ENCODE data around the gene TAAR2. TPM values are rescaled to one million over a fixed set of nuclear protein-coding genes. Genes with fewer than 3 reads are reported as not detected.

TAAR2 gene
- total and polyA plus RNA-seq, 2 donors (not counting 1 experiment from before 2014, with no cell fraction given): not detected

DNA sequence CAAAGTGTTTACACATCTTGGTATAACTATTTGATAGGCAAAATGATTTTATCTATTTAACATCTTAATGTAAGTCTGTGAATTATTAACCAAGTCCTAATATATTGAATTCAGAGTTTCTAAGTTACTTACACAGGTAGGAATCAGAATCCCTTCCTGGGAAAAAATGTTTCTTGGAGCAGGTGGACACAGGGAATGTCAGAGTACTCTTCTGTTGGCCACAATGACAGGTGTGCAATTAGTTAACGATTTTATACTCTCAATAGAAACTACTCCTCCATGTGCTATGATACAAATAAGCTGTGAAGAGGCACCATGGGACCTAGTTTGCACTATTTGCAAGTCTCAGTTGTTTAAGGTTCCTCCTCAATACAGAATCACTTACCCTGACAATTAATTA is 33.7 kb downstream of the TAAR2 start:
- Histone ChIP-seq H2AFZ (ENCODE audit: low read length) (no peak overlapping the region), H3K27me3 (ENCODE audit: control insufficient read depth, insufficient read depth, low read length) (peaks cover 7% of the 10 kb centered on the region), H3K4me2 (ENCODE audit: extremely low read depth, insufficient read depth, low read length) (no peak overlapping the region), H3K27ac (ENCODE audit: insufficient read depth, low read length) (no peak overlapping the region), H3K79me2 (ENCODE audit: control insufficient read depth, insufficient read depth, low read length) (no peaks in the 10 kb centered on the region), H3K4me3 (replicated peaks in 1 of 4; ENCODE audit: control extremely low read depth in 1 of 4, insufficient read depth in 1 of 4, low read depth in 3 of 4, low read length in 4 of 4) (no peak overlapping the region), H3K36me3 (ENCODE audit: control insufficient read depth, insufficient read depth, low read length) (no peaks in the 10 kb centered on the region), H3K9ac (ENCODE audit: insufficient read depth, low read length) (no peak overlapping the region), H3K4me1 (ENCODE audit: control insufficient read depth, extremely low read depth, insufficient read depth, low read length) (no peaks in the 10 kb centered on the region), H4K20me1 (ENCODE audit: control insufficient read depth, extremely low read depth, insufficient read depth, low read length) (no peaks in the 10 kb centered on the region), H3K9me3 (ENCODE audit: control insufficient read depth, insufficient read depth, low read depth, low read length) (no peaks in the 10 kb centered on the region)
- DNase-seq (ENCODE audit: low read depth in 2 of 2): no peak
- TF ChIP-seq EZH2 (IDR thresholded peaks at IDR 0.05; ENCODE audit: low read length, missing control alignments): no peak
- TF ChIP-seq, protein P1, sequence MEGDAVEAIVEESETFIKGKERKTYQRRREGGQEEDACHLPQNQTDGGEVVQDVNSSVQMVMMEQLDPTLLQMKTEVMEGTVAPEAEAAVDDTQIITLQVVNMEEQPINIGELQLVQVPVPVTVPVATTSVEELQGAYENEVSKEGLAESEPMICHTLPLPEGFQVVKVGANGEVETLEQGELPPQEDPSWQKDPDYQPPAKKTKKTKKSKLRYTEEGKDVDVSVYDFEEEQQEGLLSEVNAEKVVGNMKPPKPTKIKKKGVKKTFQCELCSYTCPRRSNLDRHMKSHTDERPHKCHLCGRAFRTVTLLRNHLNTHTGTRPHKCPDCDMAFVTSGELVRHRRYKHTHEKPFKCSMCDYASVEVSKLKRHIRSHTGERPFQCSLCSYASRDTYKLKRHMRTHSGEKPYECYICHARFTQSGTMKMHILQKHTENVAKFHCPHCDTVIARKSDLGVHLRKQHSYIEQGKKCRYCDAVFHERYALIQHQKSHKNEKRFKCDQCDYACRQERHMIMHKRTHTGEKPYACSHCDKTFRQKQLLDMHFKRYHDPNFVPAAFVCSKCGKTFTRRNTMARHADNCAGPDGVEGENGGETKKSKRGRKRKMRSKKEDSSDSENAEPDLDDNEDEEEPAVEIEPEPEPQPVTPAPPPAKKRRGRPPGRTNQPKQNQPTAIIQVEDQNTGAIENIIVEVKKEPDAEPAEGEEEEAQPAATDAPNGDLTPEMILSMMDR (conservative IDR thresholded peaks at IDR 0.05 in 1 of 2, IDR thresholded peaks at IDR 0.05 in 1 of 2; ENCODE audit: low read depth in 1 of 2, low read length in 2 of 2): no peak

DNA sequence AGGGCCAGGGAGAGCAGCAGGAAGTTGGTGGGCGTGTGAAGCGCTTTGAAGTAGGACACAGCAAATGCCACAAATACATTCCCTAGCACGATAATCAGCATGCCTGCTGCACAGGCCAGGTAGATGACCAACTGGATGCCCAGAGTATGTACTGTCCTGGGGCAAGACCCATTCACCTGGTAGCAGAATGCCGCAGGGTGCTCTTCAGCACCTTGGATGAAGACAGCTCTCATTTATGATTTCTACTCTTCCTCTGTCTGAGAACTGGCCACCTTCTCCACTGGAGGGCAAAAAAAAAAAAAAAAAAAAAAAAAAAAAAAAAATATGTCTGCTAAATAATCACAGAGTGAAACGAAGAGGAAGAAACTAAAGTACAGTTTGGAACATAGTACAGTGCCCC is 34.6 kb downstream of the TAAR2 start, which contains the start of gene TAAR5:
TAAR5 (minus strand) TSS at position 288 of the 400 bp plus-strand sequence; CDS start at position 233, 55 bp downstream.
- no peak within 1 kb of the TSS for H2AFZ ChIP-seq (ENCODE audit: low read length)
- peaks cover 3% of the 10 kb centered on the region for H3K27me3 ChIP-seq (ENCODE audit: control insufficient read depth, insufficient read depth, low read length)

DNA sequence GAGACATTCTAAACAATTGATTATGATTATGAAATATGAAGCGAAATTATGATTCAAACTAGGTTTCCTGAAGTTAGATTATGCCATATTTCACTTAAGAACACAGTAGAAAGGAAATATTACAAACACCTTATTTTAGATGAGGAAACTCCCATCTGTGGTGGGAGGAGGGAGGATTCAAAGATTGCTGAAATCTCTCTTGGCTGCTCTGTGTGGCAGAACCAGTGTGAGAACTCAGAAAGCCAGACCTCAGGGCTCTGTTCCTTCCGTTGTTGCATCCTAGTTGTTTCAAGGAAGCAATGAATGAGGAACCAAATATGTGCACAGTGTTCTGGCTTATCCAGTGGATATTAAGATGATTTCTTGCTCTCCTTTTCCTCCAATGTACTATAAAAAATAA is 36.7 kb downstream of the TAAR2 start:
- Histone ChIP-seq H3K79me2 (ENCODE audit: control insufficient read depth, insufficient read depth, low read length) (no peaks in the 10 kb centered on the region), H3K9ac (ENCODE audit: insufficient read depth, low read length) (no peak overlapping the region), H3K9me3 (ENCODE audit: control insufficient read depth, insufficient read depth, low read depth, low read length) (no peaks in the 10 kb centered on the region), H3K36me3 (ENCODE audit: control insufficient read depth, insufficient read depth, low read length) (no peaks in the 10 kb centered on the region), H3K4me3 (replicated peaks in 1 of 4; ENCODE audit: control extremely low read depth in 1 of 4, insufficient read depth in 1 of 4, low read depth in 3 of 4, low read length in 4 of 4) (no peak overlapping the region), H3K27ac (ENCODE audit: insufficient read depth, low read length) (no peak overlapping the region), H2AFZ (ENCODE audit: low read length) (no peak overlapping the region), H3K4me1 (ENCODE audit: control insufficient read depth, extremely low read depth, insufficient read depth, low read length) (no peaks in the 10 kb centered on the region), H3K27me3 (ENCODE audit: control insufficient read depth, insufficient read depth, low read length) (peaks cover 6% of the 10 kb centered on the region), H4K20me1 (ENCODE audit: control insufficient read depth, extremely low read depth, insufficient read depth, low read length) (no peaks in the 10 kb centered on the region), H3K4me2 (ENCODE audit: extremely low read depth, insufficient read depth, low read length) (no peak overlapping the region)
- no peak for TF ChIP-seq EZH2 (IDR thresholded peaks at IDR 0.05; ENCODE audit: low read length, missing control alignments)
- TF ChIP-seq, protein P1 (conservative IDR thresholded peaks at IDR 0.05 in 1 of 2, IDR thresholded peaks at IDR 0.05 in 1 of 2; ENCODE audit: low read depth in 1 of 2, low read length in 2 of 2): no peak
- no peak for DNase-seq (ENCODE audit: low read depth in 2 of 2)

More for the DNA sequence above, 34.6 kb downstream of the TAAR2 start, which contains the start of gene TAAR5:
- H3K4me2 ChIP-seq (ENCODE audit: extremely low read depth, insufficient read depth, low read length): no peak within 1 kb of the TSS
- no peak for TF ChIP-seq EZH2 (IDR thresholded peaks at IDR 0.05; ENCODE audit: low read length, missing control alignments)
- TF ChIP-seq, protein P1 (conservative IDR thresholded peaks at IDR 0.05 in 1 of 2, IDR thresholded peaks at IDR 0.05 in 1 of 2; ENCODE audit: low read depth in 1 of 2, low read length in 2 of 2): no peak
- H3K4me3 ChIP-seq (replicated peaks in 1 of 4; ENCODE audit: control extremely low read depth in 1 of 4, insufficient read depth in 1 of 4, low read depth in 3 of 4, low read length in 4 of 4): no peak within 1 kb of the TSS
- no peaks in the 10 kb centered on the region for H3K79me2 ChIP-seq (ENCODE audit: control insufficient read depth, insufficient read depth, low read length)
- no peaks in the 10 kb centered on the region for H3K4me1 ChIP-seq (ENCODE audit: control insufficient read depth, extremely low read depth, insufficient read depth, low read length)
- H3K9ac ChIP-seq (ENCODE audit: insufficient read depth, low read length): no peak within 1 kb of the TSS
- no peak within 1 kb of the TSS for H3K27ac ChIP-seq (ENCODE audit: insufficient read depth, low read length)
- H4K20me1 ChIP-seq (ENCODE audit: control insufficient read depth, extremely low read depth, insufficient read depth, low read length): no peaks in the 10 kb centered on the region
- DNase-seq (ENCODE audit: low read depth in 2 of 2): no peak
- no peaks in the 10 kb centered on the region for H3K9me3 ChIP-seq (ENCODE audit: control insufficient read depth, insufficient read depth, low read depth, low read length)
- no peaks in the 10 kb centered on the region for H3K36me3 ChIP-seq (ENCODE audit: control insufficient read depth, insufficient read depth, low read length)

All from fibroblast of lung (primary cell).